HG03159 (cell line): ENCODE data around the gene SMCO4.

ENCODE experiments used
- ATAC-seq: cut with Tn5 transposase; IDR thresholded peaks from one replicate; pipeline ENCODE4 v1.9.1; 2021; ENCODE audit warnings: mild to moderate bottlenecking, moderate library complexity; ENCODE audit not compliant: unreplicated experiment

The SMCO4 gene

DNA sequence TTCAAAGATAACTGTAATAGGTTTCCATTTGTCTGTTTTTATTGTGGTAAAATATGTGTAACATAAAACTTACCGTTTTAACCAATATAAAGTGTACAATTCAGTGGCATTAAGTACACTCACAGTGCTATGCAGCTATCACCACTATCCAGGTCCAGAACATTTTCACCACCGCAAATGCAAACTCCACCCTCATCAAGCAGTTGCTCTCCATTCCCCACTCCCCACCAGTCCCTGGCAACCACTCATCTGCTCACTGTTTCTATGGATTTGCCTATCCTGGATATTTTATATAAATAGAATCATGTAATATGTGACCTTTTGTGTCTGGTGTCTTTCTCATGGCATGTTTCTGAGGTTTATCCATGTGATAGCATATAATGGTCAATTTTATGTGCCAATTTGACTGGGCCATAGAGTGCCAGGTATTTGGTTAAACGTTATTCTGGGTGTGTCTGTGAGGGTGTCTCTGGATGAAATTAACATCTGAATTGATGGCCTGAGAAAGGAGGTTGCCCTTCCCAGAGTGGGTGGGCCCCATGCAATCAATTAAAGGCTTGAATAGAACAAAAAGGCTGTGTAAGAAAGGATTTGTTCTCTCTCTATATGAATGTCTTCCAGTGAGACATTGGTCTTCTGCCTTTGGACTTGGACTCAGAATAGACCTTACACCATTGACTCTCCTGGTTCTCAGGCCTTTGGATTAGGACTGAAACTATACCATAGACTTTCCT lies 17.2 kb upstream of the SMCO4 start:
- no peak for ATAC-seq

DNA sequence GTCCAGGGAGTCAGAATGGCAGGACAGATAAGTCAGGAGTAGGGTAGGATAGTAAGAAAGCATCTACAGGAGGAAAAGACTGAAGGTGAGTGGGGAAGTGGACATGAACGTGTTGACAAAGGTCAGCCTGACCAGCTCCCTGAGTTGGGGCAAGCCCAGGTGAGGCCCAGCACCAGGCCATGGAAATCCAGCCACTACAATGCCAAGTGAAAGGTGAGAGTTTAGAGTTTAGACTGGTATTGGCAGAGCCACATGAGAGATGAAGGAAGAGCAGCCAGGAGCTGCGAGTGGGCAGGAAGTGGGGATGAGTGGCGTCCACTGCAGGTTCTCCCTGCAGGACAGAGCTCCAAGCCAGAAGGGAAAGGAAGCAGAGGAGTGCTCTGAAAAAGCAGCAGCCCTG lies 16.5 kb upstream of the SMCO4 start:
- ATAC-seq: no peak

DNA sequence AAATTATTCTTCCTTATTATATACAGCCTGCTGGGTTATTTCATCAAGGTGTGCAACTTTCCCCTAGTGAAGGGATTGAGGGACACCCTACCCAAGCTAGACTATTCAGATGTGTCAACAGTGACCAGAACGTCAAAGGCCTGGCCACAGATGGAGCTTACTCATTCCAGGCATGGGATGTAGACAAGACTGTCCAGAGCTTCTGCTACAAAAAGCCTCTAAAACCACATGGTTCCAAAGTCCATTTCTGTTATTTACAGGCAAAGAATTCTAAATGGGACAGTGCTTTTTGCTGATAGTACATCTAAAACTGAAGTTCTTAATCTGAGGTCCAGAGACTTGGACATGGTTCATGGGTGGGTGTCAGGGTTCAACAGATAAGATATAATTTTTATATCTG lies 9.7 kb upstream of the SMCO4 start:
- ATAC-seq: no peak

DNA sequence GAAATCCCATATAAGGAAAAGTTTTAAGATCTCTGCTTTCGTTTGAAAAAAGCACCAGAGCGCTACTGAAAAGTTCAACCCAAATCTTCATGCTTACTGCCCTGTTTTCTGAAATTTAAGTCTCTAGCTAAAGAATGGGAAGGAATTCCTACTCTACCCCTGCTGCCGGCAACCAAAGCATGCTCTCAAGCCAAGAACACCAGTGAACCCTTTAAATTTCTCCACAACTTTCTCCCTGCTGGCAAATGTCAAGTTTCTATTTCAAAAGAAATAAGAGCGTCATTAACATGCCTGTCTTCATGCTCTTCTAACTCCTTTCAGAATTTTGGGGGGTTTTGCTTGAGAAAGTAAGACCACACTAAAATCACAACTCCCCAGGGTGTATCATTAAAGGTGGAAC lies 6.8 kb upstream of the SMCO4 start:
- no peak for ATAC-seq

DNA sequence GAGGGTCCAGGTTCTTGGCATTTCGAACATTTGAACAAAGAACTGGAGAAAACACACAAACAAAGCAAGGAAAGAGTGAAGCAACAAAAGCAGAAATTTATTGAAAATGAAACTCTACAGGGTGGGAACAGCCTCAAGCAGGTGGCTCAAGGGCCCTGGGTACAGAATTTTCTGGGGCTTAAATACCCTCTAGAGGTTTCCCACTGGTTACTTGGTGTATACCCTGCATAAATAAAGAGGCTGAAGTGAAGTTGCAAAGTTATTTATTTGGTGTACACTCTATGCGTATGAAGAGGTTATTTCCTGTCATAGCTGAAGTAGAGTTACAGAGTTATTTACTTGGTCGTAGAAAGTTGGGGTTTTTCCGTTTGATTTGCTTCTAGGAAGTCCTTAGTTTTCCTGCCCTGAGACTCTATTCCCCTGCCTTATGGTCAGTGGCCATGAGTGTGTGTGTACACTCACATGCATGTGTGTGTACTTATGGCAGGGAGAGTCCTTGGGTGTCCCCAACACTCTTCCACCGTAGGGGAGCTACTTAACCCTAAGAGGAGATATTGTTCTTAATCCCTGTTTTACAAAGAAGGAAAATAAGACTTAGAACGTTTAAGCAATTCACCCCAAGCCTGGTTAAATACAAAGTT lies 5.6 kb upstream of the SMCO4 start:
- no peak for ATAC-seq

DNA sequence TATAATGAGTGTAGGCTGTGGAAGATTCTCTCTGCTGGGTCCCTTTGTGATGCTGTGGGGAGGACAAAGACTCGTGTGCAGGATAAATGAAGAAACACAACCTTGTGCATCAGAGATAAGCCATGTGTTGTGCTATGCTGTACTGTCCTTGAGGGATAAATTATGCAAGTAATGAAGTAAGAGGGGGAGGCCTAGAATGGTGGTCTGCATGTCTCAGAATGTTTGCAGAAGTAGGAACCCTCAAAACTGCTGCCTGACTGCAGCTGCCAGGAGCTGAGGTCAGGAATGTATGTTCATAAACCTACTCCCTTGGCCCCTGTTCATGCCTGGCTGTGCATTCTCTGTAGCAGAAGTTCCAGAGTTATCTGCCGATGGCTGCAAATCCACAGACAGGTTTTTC lies 4.6 kb upstream of the SMCO4 start:
- no peak for ATAC-seq

DNA sequence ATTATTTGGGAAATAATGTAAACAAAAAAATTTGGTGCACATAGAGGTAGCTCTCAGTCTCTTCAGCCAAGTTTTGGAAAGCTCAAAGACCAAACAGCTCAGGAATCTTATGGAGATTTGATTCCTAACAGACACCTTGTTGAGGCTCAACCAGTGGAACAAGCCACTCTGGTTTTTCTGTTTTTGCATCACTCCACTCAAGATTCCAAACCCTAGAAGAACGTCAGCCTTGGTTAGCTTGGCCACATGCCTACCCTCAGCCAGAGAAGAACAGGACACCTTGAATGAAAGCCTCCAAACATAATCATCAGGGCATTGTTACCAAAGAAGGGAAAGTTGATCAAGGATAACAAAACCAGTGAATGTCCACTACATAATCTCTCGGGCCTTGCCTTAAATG lies 3.8 kb upstream of the SMCO4 start:
- no peak for ATAC-seq

DNA sequence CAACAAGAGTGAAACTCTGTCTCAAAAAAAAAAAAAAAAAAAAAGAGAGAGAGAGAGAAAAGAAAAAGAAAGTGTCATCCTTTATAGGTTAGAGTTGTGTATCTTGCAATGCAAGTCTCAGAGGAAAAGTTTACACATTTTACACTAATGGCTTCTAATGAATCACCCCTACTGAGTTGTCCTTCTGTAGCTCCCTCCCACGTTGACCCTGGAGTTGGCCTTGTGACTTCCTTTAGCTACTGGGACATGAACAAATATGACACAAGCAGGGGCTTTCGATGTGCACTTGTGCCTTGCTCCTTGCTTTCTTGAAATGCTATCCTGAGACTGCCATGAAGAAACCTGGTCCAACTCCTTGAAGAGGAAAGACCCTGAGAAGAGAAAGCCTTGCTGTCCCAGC lies 2.4 kb upstream of the SMCO4 start:
- ATAC-seq: no peak

DNA sequence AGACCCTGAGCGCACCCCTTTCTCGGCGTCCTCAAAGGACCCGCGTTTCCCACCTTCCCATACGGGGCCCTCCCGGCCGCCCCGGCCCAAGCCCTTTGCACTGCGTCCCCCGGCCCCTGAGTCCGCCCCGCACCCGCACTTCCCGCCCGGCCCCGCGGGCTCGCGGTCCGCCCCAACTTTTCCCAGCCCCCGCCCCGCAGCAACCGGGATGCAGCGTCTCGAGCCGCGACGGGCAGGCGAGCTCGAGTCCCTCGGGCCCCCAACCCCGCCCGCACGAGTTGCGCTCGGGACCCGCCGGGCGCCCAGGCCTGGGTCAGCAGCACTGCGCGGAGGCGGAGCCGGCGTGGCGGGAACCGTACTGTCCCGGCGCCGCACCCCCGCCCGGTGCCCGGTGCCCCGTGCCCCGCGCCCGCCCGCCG lies 371 bp downstream of the SMCO4 start:
- ATAC-seq: peak; percentile 48

DNA sequence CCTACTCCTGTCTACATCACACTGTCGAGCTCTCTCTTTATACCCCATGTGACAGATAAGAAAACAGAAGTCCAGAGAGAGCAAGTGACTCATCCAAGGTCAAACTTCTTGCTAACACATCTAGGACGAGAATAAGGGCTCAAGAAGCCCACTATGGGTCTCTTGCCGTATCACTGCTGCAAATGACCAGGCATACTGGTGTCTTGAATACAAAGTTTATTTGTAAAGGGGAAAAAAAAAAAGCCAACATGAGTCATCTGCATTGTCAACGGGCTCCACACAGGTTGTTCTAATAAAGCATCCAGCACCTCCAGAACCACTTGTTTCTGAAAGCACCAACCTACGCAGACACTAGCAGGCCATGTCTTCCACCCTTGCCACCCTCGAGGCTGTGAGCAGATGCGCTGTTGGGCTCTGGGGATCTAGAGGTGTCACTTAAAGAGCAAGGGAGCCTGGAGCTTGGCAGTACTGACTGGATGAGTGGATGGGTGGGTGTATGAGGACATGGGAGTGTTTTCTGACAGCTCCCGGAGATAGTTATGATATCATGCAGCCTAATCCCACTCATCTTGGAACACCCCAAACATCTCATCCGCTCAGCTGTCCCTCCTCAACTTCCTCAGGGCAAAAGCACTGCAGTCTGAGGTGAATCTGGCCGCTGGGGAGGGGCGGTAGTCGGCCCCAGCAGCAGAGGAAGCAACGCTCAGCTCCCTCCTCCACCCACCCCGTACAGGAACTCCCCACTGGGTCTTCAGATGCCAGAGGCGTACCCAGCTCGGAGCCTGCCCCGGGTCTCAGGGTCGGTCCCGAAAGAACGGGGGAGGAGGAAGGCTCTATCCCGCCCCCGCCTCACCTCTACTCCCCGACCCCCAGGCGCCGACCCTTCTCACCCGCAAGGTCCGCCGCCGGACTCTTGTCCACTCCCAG lies 1.0 kb downstream of the SMCO4 start:
- ATAC-seq: peak; percentile 65

DNA sequence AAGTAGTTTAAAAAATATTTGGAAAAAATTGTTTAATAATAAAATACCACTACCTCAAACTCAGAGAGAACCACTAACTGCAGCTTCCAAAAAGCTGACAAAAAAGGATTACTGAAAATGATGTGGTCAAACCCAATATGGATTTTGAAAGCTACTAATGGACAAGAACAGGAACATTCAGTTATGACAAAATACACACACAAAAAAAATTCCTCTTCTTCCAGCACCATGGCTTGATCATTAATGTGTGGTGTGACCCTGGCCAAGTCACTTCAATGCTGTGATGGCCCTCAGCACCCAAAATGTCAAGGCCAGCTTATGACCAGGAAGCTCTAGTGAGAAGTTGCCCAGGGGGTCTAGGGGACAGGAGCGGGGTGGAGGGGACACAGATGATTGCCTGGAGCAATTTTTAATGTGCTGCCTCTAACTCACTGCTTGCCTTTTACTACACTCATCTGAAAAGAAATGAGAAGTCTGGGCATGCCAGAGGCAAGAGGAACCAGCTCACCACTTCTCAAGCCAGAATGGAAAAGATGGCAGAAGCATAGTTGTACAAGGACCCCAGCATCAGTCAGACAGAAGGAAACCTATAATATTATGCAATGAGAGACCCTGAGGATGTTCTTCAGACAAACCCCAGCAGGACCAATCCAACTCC lies 2.2 kb downstream of the SMCO4 start:
- ATAC-seq: no peak

DNA sequence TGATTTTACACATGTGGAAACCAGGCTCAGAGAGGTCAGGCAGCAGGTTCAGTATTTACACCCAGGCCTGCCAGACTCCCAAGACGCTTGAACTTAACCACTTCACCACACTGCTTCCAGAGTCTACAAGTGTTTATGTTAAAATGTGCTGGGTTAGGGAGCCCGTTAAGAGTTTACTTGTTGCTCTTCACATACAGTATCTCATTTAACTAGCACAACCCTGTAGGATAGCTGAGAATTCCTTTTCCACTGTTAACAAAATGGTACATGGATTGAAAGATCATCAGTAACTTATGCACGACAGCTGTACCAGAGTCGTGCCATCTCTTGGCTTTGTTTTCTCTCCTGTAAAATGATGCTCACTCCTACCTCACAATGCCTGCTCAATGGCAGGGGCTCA lies 2.9 kb downstream of the SMCO4 start:
- no peak for ATAC-seq

DNA sequence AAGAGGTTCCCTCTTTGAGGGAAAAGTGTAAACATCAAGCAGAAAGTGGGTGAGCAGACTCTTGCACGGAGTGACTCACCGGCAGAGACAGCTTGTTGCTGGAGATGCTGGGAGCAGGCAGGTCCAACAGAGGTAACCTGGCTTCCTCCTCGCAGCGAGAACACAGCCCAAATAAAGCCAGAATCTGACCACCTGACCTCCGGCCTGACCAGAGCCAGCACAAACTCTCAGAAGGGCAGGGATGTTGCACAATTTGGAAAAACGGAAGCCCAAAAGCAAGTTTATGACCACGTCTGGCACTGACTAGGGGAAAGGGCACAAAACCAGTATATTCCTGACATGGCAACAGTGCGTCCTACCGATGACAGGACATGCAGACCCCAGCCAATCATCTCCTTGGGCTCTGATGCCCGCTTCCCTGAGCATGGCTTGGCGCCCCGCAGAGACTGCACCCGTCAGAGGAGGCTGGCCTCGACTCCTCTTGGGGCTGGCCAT lies 5.4 kb downstream of the SMCO4 start:
- ATAC-seq: no peak

DNA sequence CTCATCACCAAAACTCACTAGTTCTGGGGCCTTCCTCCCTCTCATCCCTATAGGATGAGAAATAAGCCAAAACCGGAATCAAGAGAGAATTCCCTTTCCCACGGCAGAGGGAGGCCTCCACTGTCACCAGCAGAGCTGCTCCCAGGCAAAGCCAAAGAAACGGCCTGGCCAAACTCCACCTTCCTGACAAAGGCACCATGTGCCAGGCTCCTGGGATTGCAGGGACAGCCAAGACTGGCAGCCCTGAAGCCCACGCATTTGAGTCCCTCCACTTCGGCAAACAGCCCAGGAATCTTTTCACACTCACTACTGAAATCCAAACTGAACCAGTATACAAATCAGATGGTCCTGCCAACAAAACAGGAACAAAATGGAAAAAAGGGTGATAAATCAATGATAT lies 6.1 kb downstream of the SMCO4 start:
- ATAC-seq: no peak

DNA sequence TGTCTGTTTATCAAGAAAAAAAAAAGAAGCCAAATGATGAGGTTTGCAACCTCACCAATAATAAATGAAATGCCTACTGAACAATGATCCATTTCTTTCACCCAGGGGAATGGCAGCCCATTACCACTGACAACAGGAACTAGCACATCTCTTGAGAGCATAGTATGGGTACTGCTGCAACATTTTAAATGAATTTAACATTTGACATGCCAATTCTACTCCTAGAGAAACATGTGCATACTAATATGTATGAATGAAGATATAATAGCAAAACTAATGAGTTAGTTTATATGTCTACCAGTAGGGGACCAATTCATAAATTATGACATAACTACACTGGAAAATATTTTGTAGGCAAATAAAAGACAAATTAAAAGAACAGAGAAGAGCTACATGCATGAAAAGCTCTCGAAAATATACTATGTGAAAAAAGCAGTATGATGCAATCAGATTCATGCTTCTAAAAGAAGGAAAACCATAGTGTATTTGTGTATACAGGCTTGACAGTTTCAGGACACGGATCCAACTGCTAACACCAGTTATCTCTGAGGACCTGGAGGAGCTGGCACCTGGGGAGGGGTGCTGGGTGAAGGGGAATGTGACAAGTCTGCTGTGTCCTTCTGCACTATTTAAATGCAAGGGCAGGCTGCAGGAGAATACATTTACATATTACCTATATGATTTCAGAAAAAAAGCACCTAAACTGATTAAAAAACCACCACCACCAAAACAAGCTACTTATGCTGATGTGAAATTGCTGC lies 6.9 kb downstream of the SMCO4 start:
- no peak for ATAC-seq

DNA sequence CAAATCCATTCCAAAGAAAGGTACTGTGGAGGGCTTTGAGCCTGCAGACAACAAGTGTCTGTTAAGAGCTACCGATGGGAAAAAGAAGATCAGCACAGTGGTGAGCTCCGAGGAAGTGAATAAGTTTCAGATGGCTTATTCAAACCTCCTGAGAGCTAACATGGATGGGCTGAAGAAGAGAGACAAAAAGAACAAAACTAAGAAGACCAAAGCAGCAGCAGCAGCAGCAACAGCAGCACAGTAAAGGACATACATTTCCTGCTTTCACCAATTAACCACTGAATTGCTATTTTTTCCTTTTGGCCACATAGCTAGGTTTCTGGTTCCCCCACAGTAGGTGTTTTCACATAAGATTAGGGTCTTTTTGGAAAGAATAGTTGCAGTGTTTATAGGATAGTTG lies 7.6 kb downstream of the SMCO4 start:
- ATAC-seq: peak; percentile 42

DNA sequence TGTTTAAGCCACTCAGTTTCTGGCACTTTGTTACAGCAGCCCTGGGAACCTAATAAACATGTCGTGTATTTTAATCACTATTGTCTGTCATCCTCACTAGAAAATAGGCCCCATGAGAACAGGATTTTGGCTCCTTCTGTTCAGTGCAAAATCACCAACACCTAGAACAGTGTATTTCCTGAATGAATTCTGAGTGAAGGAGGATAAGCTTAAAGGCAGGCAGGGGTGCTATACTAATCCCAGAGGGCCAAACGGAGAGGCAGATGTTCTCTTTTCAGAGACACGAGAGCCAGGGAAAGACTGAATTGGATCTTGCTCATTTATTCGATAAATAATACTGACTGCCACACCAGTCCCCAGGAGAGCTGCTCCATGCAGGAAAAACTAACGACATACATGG lies 10.4 kb downstream of the SMCO4 start:
- ATAC-seq: no peak

DNA sequence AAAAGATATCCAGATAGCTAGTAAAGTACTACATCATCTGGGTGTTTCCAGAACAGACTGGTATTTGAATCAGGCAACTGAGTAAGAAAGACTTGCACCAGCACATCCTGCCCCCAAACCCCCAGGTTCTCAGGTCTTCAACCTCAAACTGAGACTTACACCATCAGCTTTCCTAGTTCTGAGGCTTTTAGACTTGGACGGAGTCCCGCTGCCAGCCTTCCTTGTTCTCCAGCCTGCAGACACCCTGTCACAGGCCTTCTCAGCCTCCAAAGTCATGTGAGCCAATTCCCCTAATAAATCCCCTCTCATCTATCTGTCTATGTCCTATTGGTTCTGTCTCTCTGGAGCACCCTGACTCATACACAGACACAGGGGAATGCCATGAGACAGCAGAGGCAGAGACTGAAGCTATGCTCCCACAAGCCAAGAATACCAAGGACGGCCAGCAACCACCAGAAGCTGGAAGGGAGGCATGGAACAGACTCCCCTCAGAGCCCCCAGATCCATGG lies 10.9 kb downstream of the SMCO4 start:
- ATAC-seq: no peak

DNA sequence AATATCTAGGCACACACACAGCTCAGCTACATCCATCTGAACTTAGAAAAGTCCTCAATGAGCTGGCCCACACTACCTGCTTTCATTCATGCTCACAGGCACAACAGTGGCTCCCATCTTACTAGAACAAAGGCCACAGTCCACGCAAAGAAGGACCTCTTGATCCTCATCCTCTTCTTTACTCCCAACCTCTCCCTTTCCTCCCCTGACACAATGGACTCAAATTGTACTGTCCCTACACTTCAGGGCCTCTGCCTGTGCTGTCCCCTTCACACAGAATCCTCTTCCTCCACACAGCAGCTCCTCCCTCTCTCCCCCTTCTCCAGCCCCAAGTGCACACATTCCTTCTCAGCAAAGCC lies 12.7 kb downstream of the SMCO4 start:
- ATAC-seq: no peak
